ENCODE measurements around the gene NACAD.

NACAD gene

GRCh38 chr7:45033261-45033930 is 55.4 kb downstream of the NACAD start:
- peaks cover 40% of the 10 kb centered on the region; the same call in 1 of the 2 replicates for H4K20me1 ChIP-seq (ENCODE audit: control insufficient read depth, insufficient read depth, low read depth, low read length)
- 0 out of 2 replicates have a peak, but pooled peaks cover 4% of the 10 kb centered on the region for H3F3A ChIP-seq (ENCODE audit: control insufficient read depth, insufficient read depth)
- H3K27me3 ChIP-seq (ENCODE audit: control insufficient read depth, low read length): no peaks in the 10 kb centered on the region
- no peaks in the 10 kb centered on the region for H3K9me3 ChIP-seq (ENCODE audit: control insufficient read depth, insufficient read depth, low read length)
- peaks cover 55% of the 10 kb centered on the region for H3K4me1 ChIP-seq (ENCODE audit: control insufficient read depth, low read length)
- H3K9me2 ChIP-seq (replicated peaks; ENCODE audit: control insufficient read depth, low read length): no peaks in the 10 kb centered on the region
- H3K27ac ChIP-seq (ENCODE audit: low read depth, low read length): no peak overlapping the region
- peaks cover 66% of the 10 kb centered on the region for H3K36me3 ChIP-seq (ENCODE audit: control insufficient read depth, low read length)
- no peak overlapping the region for H3K4me2 ChIP-seq (ENCODE audit: low read length)
- no peak overlapping the region for H3K4me3 ChIP-seq (ENCODE audit: low read length)
- peaks cover 100% of the 10 kb centered on the region for H3K79me2 ChIP-seq (ENCODE audit: control insufficient read depth, low read length)
- TF ChIP-seq CTCF (IDR thresholded peaks at IDR 0.05; ENCODE audit: low read depth, low read length, poor library complexity, severe bottlenecking) (no peak), EZH2phosphoT487 (IDR thresholded peaks at IDR 0.05; ENCODE audit: borderline replicate concordance, low read length) (no peak)

GRCh38 chr7:45032421-45032820 is 56.3 kb downstream of the NACAD start:
- peaks cover 65% of the 10 kb centered on the region for H3K36me3 ChIP-seq (ENCODE audit: control insufficient read depth, low read length)

GRCh38 chr7:45031829-45032228 is 56.9 kb downstream of the NACAD start:
- H3K4me3 ChIP-seq (ENCODE audit: low read length): no peak overlapping the region
- no peak overlapping the region for H3K27ac ChIP-seq (ENCODE audit: low read depth, low read length)
- H3K27me3 ChIP-seq (ENCODE audit: control insufficient read depth, low read length): no peaks in the 10 kb centered on the region
- no peaks in the 10 kb centered on the region for H3K9me3 ChIP-seq (ENCODE audit: control insufficient read depth, insufficient read depth, low read length)
- H3F3A ChIP-seq (ENCODE audit: control insufficient read depth, insufficient read depth): peaks cover 9% of the 10 kb centered on the region
- peaks cover 71% of the 10 kb centered on the region for H3K4me1 ChIP-seq (ENCODE audit: control insufficient read depth, low read length)
- TF ChIP-seq CTCF (IDR thresholded peaks at IDR 0.05; ENCODE audit: low read depth, low read length, poor library complexity, severe bottlenecking) (no peak), EZH2phosphoT487 (IDR thresholded peaks at IDR 0.05; ENCODE audit: borderline replicate concordance, low read length) (no peak)
- H3K9me2 ChIP-seq (replicated peaks; ENCODE audit: control insufficient read depth, low read length): no peaks in the 10 kb centered on the region
- peaks cover 67% of the 10 kb centered on the region for H3K36me3 ChIP-seq (ENCODE audit: control insufficient read depth, low read length)
- peaks cover 37% of the 10 kb centered on the region; the same call in 1 of the 2 replicates for H4K20me1 ChIP-seq (ENCODE audit: control insufficient read depth, insufficient read depth, low read depth, low read length)
- no peak overlapping the region for H3K4me2 ChIP-seq (ENCODE audit: low read length)
- H3K79me2 ChIP-seq (ENCODE audit: control insufficient read depth, low read length): peaks cover 100% of the 10 kb centered on the region

More at GRCh38 chr7:45032421-45032820, 56.3 kb downstream of the NACAD start:
- peaks cover 4% of the 10 kb centered on the region; the same call in 1 of the 2 replicates for H3F3A ChIP-seq (ENCODE audit: control insufficient read depth, insufficient read depth)
- no peak overlapping the region for H3K4me3 ChIP-seq (ENCODE audit: low read length)
- H3K9me2 ChIP-seq (replicated peaks; ENCODE audit: control insufficient read depth, low read length): no peaks in the 10 kb centered on the region
- no peak overlapping the region for H3K4me2 ChIP-seq (ENCODE audit: low read length)
- peaks cover 65% of the 10 kb centered on the region for H3K4me1 ChIP-seq (ENCODE audit: control insufficient read depth, low read length)
- H3K79me2 ChIP-seq (ENCODE audit: control insufficient read depth, low read length): peaks cover 100% of the 10 kb centered on the region
- no peaks in the 10 kb centered on the region for H3K9me3 ChIP-seq (ENCODE audit: control insufficient read depth, insufficient read depth, low read length)
- peaks cover 39% of the 10 kb centered on the region; the same call in 1 of the 2 replicates for H4K20me1 ChIP-seq (ENCODE audit: control insufficient read depth, insufficient read depth, low read depth, low read length)
- TF ChIP-seq EZH2phosphoT487 (IDR thresholded peaks at IDR 0.05; ENCODE audit: borderline replicate concordance, low read length) (no peak), CTCF (IDR thresholded peaks at IDR 0.05; ENCODE audit: low read depth, low read length, poor library complexity, severe bottlenecking) (no peak)
- H3K27me3 ChIP-seq (ENCODE audit: control insufficient read depth, low read length): no peaks in the 10 kb centered on the region
- no peak overlapping the region for H3K27ac ChIP-seq (ENCODE audit: low read depth, low read length)

All from DOHH2 (cell line).